Measurements from ENCODE around the gene SLC12A4. TPM values are rescaled to one million over a fixed set of nuclear protein-coding genes. Genes with fewer than 3 reads are reported as not detected.

Gene SLC12A4
- total RNA-seq, 2 experiments from 2014 or later, result 32.5 to 38.0 TPM

GRCh38 chr16:67936880-67937605 lies 31.4 kb downstream of the SLC12A4 start:
- intact Hi-C loops (cut with micrococcal nuclease), result loop anchor here (10.0 kb wide), 1 partner anchor 272 kb away; the partner anchor contains the start of genes ACD, C16orf86, ENKD1 and PARD6A
- peak overlapping the region; percentile 100 for H3K27ac Mint-ChIP-seq
- H3K9me3 Mint-ChIP-seq, result no peaks in the 10 kb centered on the region
- peak overlapping the region; percentile 97 for H3K4me3 Mint-ChIP-seq
- H3K36me3 Mint-ChIP-seq (ENCODE audit: low read depth), result peaks cover 62% of the 10 kb centered on the region
- ATAC-seq (peak; percentile 54), DNase-seq (peak; percentile 92)
- no peak for TF ChIP-seq CTCF (IDR thresholded peaks at IDR 0.05)
- ChIA-PET POLR2A (interaction anchor here (0.9 to 3.8 kb wide), 19 partner anchors 10 to 375 kb away, joined by 3 to 26 read pairs (median 4); partner anchors contain the start of genes CTCF, DDX28, DPEP2 and DUS2), CTCF (interaction anchor here (0.8 to 5.1 kb wide), 5 partner anchors 9 to 121 kb away, joined by 3 to 24 read pairs (median 13); partner anchors contain the start of gene PSKH1)
- peaks cover 52% of the 10 kb centered on the region for H3K4me1 Mint-ChIP-seq (ENCODE audit: low read depth)
- H3K27me3 Mint-ChIP-seq, result no peaks in the 10 kb centered on the region

GRCh38 chr16:67936124-67936879 lies 32.1 kb downstream of the SLC12A4 start, which contains the start of gene PSMB10:
Gene PSMB10 (minus strand): TSS chr16:67936850. CDS start chr16:67936749, 101 bp downstream.
- Mint-ChIP-seq H3K27ac (peak within 1 kb of the TSS; percentile 100), H3K4me3 (peak within 1 kb of the TSS; percentile 97), H3K4me1 (ENCODE audit: low read depth) (peaks cover 45% of the 10 kb centered on the region), H3K36me3 (ENCODE audit: low read depth) (peaks cover 58% of the 10 kb centered on the region), H3K27me3 (no peaks in the 10 kb centered on the region), H3K9me3 (no peaks in the 10 kb centered on the region)
- ATAC-seq (peak; percentile 11), DNase-seq (peak; percentile 78)
- intact Hi-C loops (cut with micrococcal nuclease), result loop anchor here (10.0 kb wide), 1 partner anchor 272 kb away; the partner anchor contains the start of genes ACD, C16orf86, ENKD1 and PARD6A
- CTCF ChIA-PET, result interaction anchor here (0.7 to 5.1 kb wide), 13 partner anchors 10 to 416 kb away, joined by 3 to 24 read pairs (median 4); partner anchors contain the start of genes DDX28, DUS2 and PSKH1
- POLR2A ChIA-PET, result interaction anchor here (0.7 to 3.8 kb wide), 37 partner anchors 9 to 374 kb away, joined by 3 to 26 read pairs (median 5); partner anchors contain the start of genes CTCF, DDX28, DPEP2 and DUS2
- TF ChIP-seq CTCF (IDR thresholded peaks at IDR 0.05), result no peak

GRCh38 chr16:67935402-67936123 lies 32.9 kb downstream of the SLC12A4 start:
- ATAC-seq (peak; percentile 92), DNase-seq (peak; percentile 99)
- H3K27me3 Mint-ChIP-seq, result no peaks in the 10 kb centered on the region
- peak overlapping the region; percentile 100 for H3K27ac Mint-ChIP-seq
- peaks cover 58% of the 10 kb centered on the region for H3K36me3 Mint-ChIP-seq (ENCODE audit: low read depth)
- peaks cover 42% of the 10 kb centered on the region for H3K4me1 Mint-ChIP-seq (ENCODE audit: low read depth)
- no peaks in the 10 kb centered on the region for H3K9me3 Mint-ChIP-seq
- H3K4me3 Mint-ChIP-seq, result peak overlapping the region; percentile 97
- CTCF ChIA-PET, result interaction anchor here (0.7 to 5.1 kb wide), 13 partner anchors 9 to 415 kb away, joined by 3 to 24 read pairs (median 4); partner anchors contain the start of genes DDX28, DUS2 and PSKH1
- intact Hi-C loops (cut with micrococcal nuclease), result loop anchor here (10.0 kb wide), 1 partner anchor 271 kb away; the partner anchor contains the start of genes ACD, C16orf86, ENKD1 and PARD6A
- no peak for TF ChIP-seq CTCF (IDR thresholded peaks at IDR 0.05)
- POLR2A ChIA-PET, result interaction anchor here (0.7 to 3.8 kb wide), 36 partner anchors 9 to 374 kb away, joined by 3 to 26 read pairs (median 5); partner anchors contain the start of genes CENPT, CTCF, DDX28 and DPEP2

GRCh38 chr16:67935101-67935401 lies 33.4 kb downstream of the SLC12A4 start:
- ATAC-seq, result no peak
- TF ChIP-seq CTCF (IDR thresholded peaks at IDR 0.05), result no peak
- H3K4me1 Mint-ChIP-seq (ENCODE audit: low read depth), result peaks cover 37% of the 10 kb centered on the region
- intact Hi-C loops (cut with micrococcal nuclease), result loop anchor here (10.0 kb wide), 1 partner anchor 270 kb away; the partner anchor contains the start of genes ACD, C16orf86, ENKD1 and PARD6A
- CTCF ChIA-PET, result interaction anchor here (0.9 to 5.1 kb wide), 9 partner anchors 9 to 414 kb away, joined by 3 to 24 read pairs (median 4); partner anchors contain the start of gene PSKH1
- peak overlapping the region; percentile 97 for H3K4me3 Mint-ChIP-seq
- no peaks in the 10 kb centered on the region for H3K27me3 Mint-ChIP-seq
- no peaks in the 10 kb centered on the region for H3K9me3 Mint-ChIP-seq
- peak overlapping the region; percentile 100 for H3K27ac Mint-ChIP-seq
- peaks cover 54% of the 10 kb centered on the region for H3K36me3 Mint-ChIP-seq (ENCODE audit: low read depth)
- DNase-seq, result no peak
- POLR2A ChIA-PET, result interaction anchor here (1.0 to 3.8 kb wide), 26 partner anchors 10 to 373 kb away, joined by 3 to 26 read pairs (median 6); partner anchors contain the start of genes CENPT, CTCF, DDX28 and DPEP2
